Keratinocyte (primary cell): ENCODE results near the gene IPO8. TPM values are rescaled to one million over a fixed set of nuclear protein-coding genes. Genes with fewer than 3 reads are reported as not detected.

Experiments used
- DNase-seq: peaks from one replicate; pipeline ENCODE4 v3.0.0-alpha.2; 2011; ENCODE audit warnings: low read depth, missing footprints, low spot score
- FAIRE-seq: peaks from 2 replicates; lab custom pipeline; 2011; peaks lifted over from hg19 to GRCh38; lab: Jason Lieb, UNC
- H2AFZ ChIP-seq: 2 replicates; pipeline ENCODE4 v1.6.0; 2012; ENCODE audit warnings: low read length, control low read depth, inconsistent platforms; ENCODE audit not compliant: control insufficient read depth
- H3K27ac ChIP-seq: 2 replicates; pipeline ENCODE4 v1.5.1; 2011; ENCODE audit warnings: low read length; ENCODE audit not compliant: control insufficient read depth, insufficient read depth
- H3K27me3 ChIP-seq: 3 replicates; pipeline ENCODE4 v1.6.0; 2011; ENCODE audit warnings: low read length; ENCODE audit not compliant: control insufficient read depth, insufficient read depth; ENCODE audit errors: extremely low read depth
- H3K36me3 ChIP-seq, 2 experiments: 2 replicates in 1 of 2; 3 replicates in 1 of 2; pipeline ENCODE4 v1.5.1; 2011; ENCODE audit warnings: low read length in 2 of 2, mild to moderate bottlenecking in 1 of 2; ENCODE audit not compliant: control insufficient read depth in 2 of 2, insufficient read depth in 2 of 2; ENCODE audit errors: extremely low read depth in 1 of 2
- H3K4me1 ChIP-seq: 3 replicates; pipeline ENCODE4 v1.5.1; 2011; ENCODE audit warnings: low read length; ENCODE audit not compliant: control insufficient read depth, insufficient read depth; ENCODE audit errors: extremely low read depth
- H3K4me2 ChIP-seq: 3 replicates; pipeline ENCODE4 v1.6.0; 2011; ENCODE audit warnings: low read depth, low read length; ENCODE audit not compliant: control insufficient read depth, insufficient read depth; ENCODE audit errors: extremely low read depth
- H3K4me3 ChIP-seq, 3 experiments: fragments of 200-600 bp in 1 of 3; sonication (generic) in 1 of 3; 2 replicates in 2 of 3; 3 replicates in 1 of 3; pipeline ENCODE4 v1.5.1; 2011 to 2016; ENCODE audit warnings: low read length in 3 of 3, mild to moderate bottlenecking in 3 of 3, control low read depth in 2 of 3, inconsistent platforms in 1 of 3, low read depth in 1 of 3, mixed read lengths in 1 of 3, mixed run types in 1 of 3, moderate library complexity in 1 of 3; ENCODE audit not compliant: control insufficient read depth in 2 of 3, insufficient read depth in 2 of 3; ENCODE audit errors: extremely low read depth in 1 of 3
- H3K79me2 ChIP-seq: 2 replicates; pipeline ENCODE4 v1.6.0; 2012; ENCODE audit warnings: low read length; ENCODE audit not compliant: control insufficient read depth, insufficient read depth
- H3K9ac ChIP-seq: 3 replicates; pipeline ENCODE4 v1.6.0; 2011; ENCODE audit warnings: low read length; ENCODE audit not compliant: control insufficient read depth, insufficient read depth; ENCODE audit errors: extremely low read depth
- H3K9me1 ChIP-seq: 3 replicates; pipeline ENCODE4 v1.6.0; 2011; ENCODE audit warnings: low read length; ENCODE audit not compliant: control insufficient read depth, insufficient read depth; ENCODE audit errors: extremely low read depth
- H3K9me3 ChIP-seq: 2 replicates; pipeline ENCODE4 v1.5.1; 2012; ENCODE audit warnings: low read depth, low read length; ENCODE audit not compliant: control insufficient read depth
- H4K20me1 ChIP-seq: 3 replicates; pipeline ENCODE4 v1.6.0; 2011; ENCODE audit warnings: low read length; ENCODE audit not compliant: control insufficient read depth, insufficient read depth; ENCODE audit errors: extremely low read depth
- EZH2 ChIP-seq: IDR thresholded peaks from one replicate; pipeline ENCODE4 v1.6.1; 2012; ENCODE audit warnings: inconsistent platforms, mild to moderate bottlenecking, low read length, moderate library complexity
- dilution Hi-C: fragments of 300-500 bp; cut with MboI; formaldehyde crosslinking; loops from one replicate; pipeline ENCODE4 v1.7.0; 2020; ENCODE audit warnings: low sequenced_read_pairs; ENCODE audit not compliant: extremely low pct_ligation_motif_present
- polyA minus RNA-seq, 3 experiments: library from RNA; depleted of rRNA, polyadenylated mRNA; stranded (reverse); fragments of >200 nt; gene quantifications; 1 replicate in 1 of 3; 2 replicates in 1 of 3; 3 replicates in 1 of 3; pipeline ENCODE4 v1.2.3, GENCODE V29; 2011
- polyA plus RNA-seq, 5 experiments: library from polyadenylated mRNA; depleted of rRNA in 3 of 5; stranded (reverse) in 3 of 5; stranded (forward) in 1 of 5; unstranded in 1 of 5; fragments of >200 nt; gene quantifications; 1 replicate in 1 of 5; 2 replicates in 3 of 5; 3 replicates in 1 of 5; pipeline versions ENCODE4 v1.2.1 to v1.2.3, GENCODE V29; 2011 to 2012; ENCODE audit warnings: missing spikeins in 2 of 5, low read depth in 1 of 5, low replicate concordance in 1 of 5
- TF ChIP-seq, protein P1 (sequence below), 3 experiments: IDR thresholded peaks in 1 of 3; conservative IDR thresholded peaks in 1 of 3; optimal IDR thresholded peaks in 1 of 3; 2 replicates in 2 of 3; 3 replicates in 1 of 3; pipeline versions ENCODE3 to v1.5.1; 2011; ENCODE audit warnings: low read length in 3 of 3, mild to moderate bottlenecking in 3 of 3, moderate library complexity in 2 of 3, control low read depth in 1 of 3, inconsistent platforms in 1 of 3; ENCODE audit not compliant: insufficient read depth in 2 of 3; ENCODE audit errors: extremely low read depth in 1 of 3

Gene IPO8
- polyA plus RNA-seq (9.9 to 18.8 TPM (median 12.7 TPM) in 3 replicates), polyA minus RNA-seq (21.6 to 50.5 TPM (median 24.4 TPM) in 3 replicates)
- polyA plus RNA-seq (2011; ENCODE audit: low read depth) = 26.2 TPM
- 10.3 and 17.0 TPM in 2 replicates for polyA plus RNA-seq (2011; cell fraction: cytosol; rRNA removed)
- 18.3 and 22.2 TPM in 2 replicates for polyA plus RNA-seq (2011; cell fraction: nucleus; rRNA removed)
- 11.5 and 26.4 TPM in 2 replicates for polyA plus RNA-seq (2012; ENCODE audit: low replicate concordance)
- 18.8 TPM for polyA minus RNA-seq (2011; cell fraction: cytosol; rRNA and poly(A)+ RNA removed)
- 22.4 and 40.6 TPM in 2 replicates for polyA minus RNA-seq (2011; cell fraction: nucleus; rRNA and poly(A)+ RNA removed)

DNA sequence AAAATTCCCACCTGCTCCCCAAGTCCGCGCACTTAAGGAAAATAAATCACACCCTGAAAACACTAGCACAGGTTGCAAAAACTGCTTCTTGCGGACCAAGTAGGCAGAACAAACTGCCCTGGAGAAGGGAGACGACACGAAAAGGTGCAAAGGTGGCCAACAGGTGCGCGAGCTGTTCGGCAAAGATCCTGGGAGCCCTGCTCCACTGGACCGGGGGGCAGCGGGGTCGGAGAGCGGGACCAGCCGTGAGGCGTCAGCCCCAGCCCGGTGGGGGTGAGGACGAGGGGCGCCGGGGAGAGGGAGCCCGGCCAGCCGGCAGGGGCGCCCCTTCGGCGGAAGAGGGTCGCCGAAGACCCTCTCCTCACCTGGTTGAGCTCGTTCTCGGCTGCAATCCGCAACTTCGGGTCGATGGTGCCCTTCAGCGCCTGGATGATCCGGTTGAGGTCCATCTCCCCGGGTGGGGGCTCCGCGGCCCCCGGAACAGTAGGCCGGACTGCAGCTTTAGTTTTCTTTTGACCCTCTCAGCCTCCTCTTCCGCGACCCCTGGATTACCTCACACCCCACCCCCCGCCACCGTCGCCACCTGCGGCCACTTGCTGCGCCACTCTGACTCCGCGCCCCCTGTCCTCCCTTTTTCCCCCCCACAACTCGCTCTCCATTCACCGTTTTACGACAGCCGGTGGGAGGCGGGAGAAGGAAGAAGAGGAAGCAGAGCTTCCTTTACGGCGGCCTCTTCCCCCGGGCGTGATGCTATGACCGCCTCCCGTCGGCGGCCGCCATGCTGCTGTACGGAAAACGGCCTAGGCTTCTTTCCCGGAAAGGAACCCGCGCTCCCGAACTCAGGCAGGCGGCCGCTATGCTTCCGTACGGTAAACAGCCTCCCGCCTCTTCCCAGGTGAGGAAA is at the start of gene IPO8:
Gene IPO8 (minus strand): TSS at position 671 of the 904 bp plus-strand sequence. CDS start 222 bp downstream, at position 449.
- Histone ChIP-seq H3K4me2 (peak within 1 kb of the TSS; percentile 89), H3K9me1 (no peaks in the 10 kb centered on the region), H3K27ac (peak within 1 kb of the TSS; percentile 66), H3K9ac (peak within 1 kb of the TSS; percentile 83), H3K36me3 (no peaks in the 10 kb centered on the region), H4K20me1 (no peaks in the 10 kb centered on the region), H2AFZ (peak within 1 kb of the TSS; percentile 93), H3K4me3 (peak within 1 kb of the TSS; percentile 93 to 99 (median 95)), H3K9me3 (no peaks in the 10 kb centered on the region), H3K79me2 (peaks cover 39% of the 10 kb centered on the region), H3K27me3 (no peaks in the 10 kb centered on the region), H3K4me1 (peaks cover 32% of the 10 kb centered on the region)
- no peak for TF ChIP-seq EZH2
- TF ChIP-seq, protein P1, sequence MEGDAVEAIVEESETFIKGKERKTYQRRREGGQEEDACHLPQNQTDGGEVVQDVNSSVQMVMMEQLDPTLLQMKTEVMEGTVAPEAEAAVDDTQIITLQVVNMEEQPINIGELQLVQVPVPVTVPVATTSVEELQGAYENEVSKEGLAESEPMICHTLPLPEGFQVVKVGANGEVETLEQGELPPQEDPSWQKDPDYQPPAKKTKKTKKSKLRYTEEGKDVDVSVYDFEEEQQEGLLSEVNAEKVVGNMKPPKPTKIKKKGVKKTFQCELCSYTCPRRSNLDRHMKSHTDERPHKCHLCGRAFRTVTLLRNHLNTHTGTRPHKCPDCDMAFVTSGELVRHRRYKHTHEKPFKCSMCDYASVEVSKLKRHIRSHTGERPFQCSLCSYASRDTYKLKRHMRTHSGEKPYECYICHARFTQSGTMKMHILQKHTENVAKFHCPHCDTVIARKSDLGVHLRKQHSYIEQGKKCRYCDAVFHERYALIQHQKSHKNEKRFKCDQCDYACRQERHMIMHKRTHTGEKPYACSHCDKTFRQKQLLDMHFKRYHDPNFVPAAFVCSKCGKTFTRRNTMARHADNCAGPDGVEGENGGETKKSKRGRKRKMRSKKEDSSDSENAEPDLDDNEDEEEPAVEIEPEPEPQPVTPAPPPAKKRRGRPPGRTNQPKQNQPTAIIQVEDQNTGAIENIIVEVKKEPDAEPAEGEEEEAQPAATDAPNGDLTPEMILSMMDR (optimal IDR thresholded peaks at IDR 0.05 in 1 of 3, IDR thresholded peaks at IDR 0.05 in 1 of 3, conservative IDR thresholded peaks at IDR 0.05 in 1 of 3; ENCODE audit: extremely low read depth in 1 of 3, insufficient read depth in 2 of 3, low read length in 3 of 3) = peak in 1 of 3 experiments; percentile 44
- FAIRE-seq = peak; percentile 79
- dilution Hi-C loops = no loop called here
- peak; percentile 28 for DNase-seq

DNA sequence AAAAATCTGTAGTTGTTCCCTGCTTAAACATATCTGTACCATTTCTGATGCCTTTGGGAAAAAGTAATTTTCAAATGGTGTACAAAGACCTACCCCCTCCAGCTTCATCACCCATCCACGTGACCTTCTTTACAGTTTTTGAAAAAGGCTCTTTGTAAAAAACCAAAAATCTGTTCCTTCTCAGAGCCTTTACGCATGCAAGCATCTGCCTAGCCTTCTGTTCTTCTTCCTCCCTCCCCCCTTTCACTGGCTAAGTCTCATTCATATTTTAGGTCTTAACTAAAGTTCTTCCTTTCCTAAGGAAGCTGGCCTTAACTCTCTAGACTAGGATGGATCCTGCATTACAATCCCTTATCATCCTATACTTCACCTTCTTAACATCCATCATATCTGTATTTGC is 48.7 kb upstream of the IPO8 start:
- FAIRE-seq = no peak

More for the DNA sequence above, 48.7 kb upstream of the IPO8 start:
- H4K20me1 ChIP-seq = no peaks in the 10 kb centered on the region
- H3K4me3 ChIP-seq = no peak overlapping the region
- no peaks in the 10 kb centered on the region for H3K27me3 ChIP-seq
- dilution Hi-C loops = no loop called here
- TF ChIP-seq EZH2 = no peak
- TF ChIP-seq, protein P1 (optimal IDR thresholded peaks at IDR 0.05 in 1 of 3, IDR thresholded peaks at IDR 0.05 in 1 of 3, conservative IDR thresholded peaks at IDR 0.05 in 1 of 3; ENCODE audit: extremely low read depth in 1 of 3, insufficient read depth in 2 of 3, low read length in 3 of 3) = no peak
- H2AFZ ChIP-seq = no peak overlapping the region
- no peaks in the 10 kb centered on the region for H3K9me3 ChIP-seq
- H3K36me3 ChIP-seq = peaks cover 1 to 12% of the 10 kb centered on the region in 2 experiments
- H3K9me1 ChIP-seq = peaks cover under 1% of the 10 kb centered on the region
- peaks cover 44% of the 10 kb centered on the region for H3K79me2 ChIP-seq
- no peak for DNase-seq
- no peak overlapping the region for H3K4me2 ChIP-seq
- H3K27ac ChIP-seq = no peak overlapping the region
- H3K9ac ChIP-seq = no peak overlapping the region
- peaks cover 2% of the 10 kb centered on the region for H3K4me1 ChIP-seq
